Common myeloid progenitor, CD34-positive (primary cell): Measurements from ENCODE around the gene SUSD6.
A peak's percentile ranks its signal among the peaks of the same experiment; 100 is the strongest.

Experiments used
- CTCF ChIA-PET: fragments of 350-600 bp; sonication (Branson Sonifier 250); formaldehyde crosslinking; loops from one replicate; lab custom pipeline; 2021; ENCODE audit warnings: antibody characterized with exemption; lab: Charles Lee
- POLR2A ChIA-PET: fragments of 350-600 bp; sonication (Branson Sonifier 250); formaldehyde crosslinking; loops from one replicate; lab custom pipeline; 2021; ENCODE audit warnings: antibody characterized with exemption; lab: Charles Lee
- DNase-seq, 3 donors: peaks; one replicate each; pipeline versions ENCODE4 v3.0.0 to v3.0.0-alpha.2; 2013
- H3K27ac ChIP-seq, 2 experiments: 1 replicate in 1 of 2; 2 replicates in 1 of 2; pipeline ENCODE4 v1.7.0; 2013; ENCODE audit warnings: inconsistent platforms in 2 of 2, low read length in 2 of 2, mild to moderate bottlenecking in 2 of 2, low read depth in 1 of 2, moderate library complexity in 1 of 2; ENCODE audit not compliant: severe bottlenecking in 2 of 2, insufficient read depth in 1 of 2, poor library complexity in 1 of 2
- H3K27me3 ChIP-seq, 5 experiments: replicated peaks in 2 of 5; 1 replicate in 3 of 5; 2 replicates in 2 of 5; pipeline versions ENCODE4 v1.6.1 to v1.7.0; 2013; ENCODE audit warnings: low read length in 4 of 5, mild to moderate bottlenecking in 2 of 5, moderate library complexity in 2 of 5, inconsistent platforms in 1 of 5; ENCODE audit not compliant: insufficient read depth in 5 of 5, control insufficient read depth in 4 of 5
- H3K36me3 ChIP-seq, 4 experiments: 1 replicate in 2 of 4; 2 replicates in 2 of 4; pipeline versions ENCODE4 v1.6.1 to v1.7.0; 2013; ENCODE audit warnings: low read length in 3 of 4, control low read depth in 1 of 4, mild to moderate bottlenecking in 1 of 4; ENCODE audit not compliant: control insufficient read depth in 4 of 4, insufficient read depth in 4 of 4
- H3K4me1 ChIP-seq, 4 experiments: 1 replicate in 3 of 4; 2 replicates in 1 of 4; pipeline versions ENCODE4 v1.6.1 to v1.7.1; 2013; ENCODE audit warnings: low read length in 3 of 4, mild to moderate bottlenecking in 3 of 4, control low read depth in 1 of 4, inconsistent platforms in 1 of 4, moderate library complexity in 1 of 4; ENCODE audit not compliant: control insufficient read depth in 4 of 4, insufficient read depth in 4 of 4; ENCODE audit errors: control extremely low read depth in 1 of 4
- H3K4me3 ChIP-seq, 7 experiments: 1 replicate in 4 of 7; 2 replicates in 3 of 7; pipeline versions ENCODE4 v1.5.1 to v1.7.0; 2013; ENCODE audit warnings: mild to moderate bottlenecking in 7 of 7, low read length in 6 of 7, moderate library complexity in 6 of 7, inconsistent platforms in 2 of 7, low read depth in 2 of 7, control low read depth in 1 of 7; ENCODE audit not compliant: insufficient read depth in 4 of 7, control insufficient read depth in 1 of 7; ENCODE audit errors: extremely low read depth in 1 of 7
- H3K9me3 ChIP-seq, 5 experiments: 1 replicate in 4 of 5; 2 replicates in 1 of 5; pipeline versions ENCODE4 v1.6.1 to v1.7.1; 2013; ENCODE audit warnings: low read length in 4 of 5, mild to moderate bottlenecking in 2 of 5, inconsistent platforms in 1 of 5, low read depth in 1 of 5, moderate library complexity in 1 of 5; ENCODE audit not compliant: control insufficient read depth in 4 of 5, insufficient read depth in 2 of 5; ENCODE audit errors: control extremely low read depth in 1 of 5
- WGBS: methylation state at CpG from one replicate; pipeline ENCODE4 v1.1.5; 2013; ENCODE audit not compliant: insufficient coverage; 5-methylcytosine and 5-hydroxymethylcytosine counted together

Gene SUSD6

DNA sequence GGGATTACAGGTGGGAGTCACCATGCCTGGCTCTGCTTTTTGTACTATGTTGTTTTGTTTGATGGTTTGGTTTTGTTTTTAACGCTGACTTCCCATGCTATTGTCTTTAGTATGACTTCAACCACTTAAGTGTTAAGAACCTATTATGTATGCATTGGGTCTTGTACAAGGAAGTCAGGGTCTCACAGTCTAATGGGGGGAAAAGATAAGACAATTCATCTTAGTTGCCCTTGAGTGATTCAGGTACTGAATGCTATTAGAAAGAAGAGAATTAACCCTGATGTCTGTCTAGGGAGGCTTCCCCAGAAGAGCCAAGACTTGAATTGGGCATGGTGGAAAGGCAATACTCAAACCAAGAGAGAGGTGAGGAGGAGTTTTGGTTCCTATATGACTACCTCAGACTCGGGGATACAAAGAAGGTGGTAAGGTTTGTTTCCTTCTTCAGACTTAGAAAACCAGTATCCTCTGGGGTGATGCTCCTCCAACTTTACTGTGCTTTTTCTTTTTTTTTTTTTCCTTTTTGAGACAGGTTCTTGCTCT is 64.6 kb downstream of the SUSD6 start:
- Histone ChIP-seq H3K4me3 (no peak overlapping the region), H3K27ac (no peak overlapping the region), H3K4me1 (peaks cover 17 to 48% (median 32%) of the 10 kb centered on the region in 4 experiments), H3K27me3 (no peaks in the 10 kb centered on the region), H3K36me3 (peaks cover 0 to 8% (median 5%) of the 10 kb centered on the region in 4 experiments), H3K9me3 (no peaks in the 10 kb centered on the region)
- CTCF ChIA-PET: interaction anchor here (2.2 kb wide), 1 partner anchor 13 kb away, joined by 9 read pairs; no protein-coding TSS in a partner anchor
- DNase-seq: no peak
- 83% methylated on average over 1 of the region's 2 CpGs for WGBS
- POLR2A ChIA-PET: no interaction called here

DNA sequence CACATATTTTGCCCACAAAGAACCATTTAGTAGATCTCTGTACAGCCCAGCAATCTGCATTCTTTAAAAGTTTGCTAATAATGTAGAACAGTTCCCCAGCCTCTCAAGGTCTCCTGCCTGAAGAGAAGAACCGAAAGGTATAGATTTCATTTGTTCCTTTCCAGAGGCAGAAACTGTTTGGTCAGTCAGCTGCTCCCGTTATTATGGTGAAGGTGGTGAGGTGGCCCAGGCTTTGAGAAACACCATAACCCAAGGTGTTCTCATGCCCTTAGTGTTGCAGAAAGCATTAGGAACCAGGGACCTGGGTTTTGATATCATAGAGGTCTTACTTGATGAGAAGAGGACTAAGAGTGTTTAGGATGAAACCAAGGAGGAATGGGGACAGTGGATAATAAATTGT is 65.3 kb downstream of the SUSD6 start:
- H3K27ac ChIP-seq: no peak overlapping the region
- ChIA-PET CTCF (interaction anchor here (1.0 kb wide), 1 partner anchor 45 kb away, joined by 4 read pairs; no protein-coding TSS in a partner anchor), POLR2A (no interaction called here)

DNA sequence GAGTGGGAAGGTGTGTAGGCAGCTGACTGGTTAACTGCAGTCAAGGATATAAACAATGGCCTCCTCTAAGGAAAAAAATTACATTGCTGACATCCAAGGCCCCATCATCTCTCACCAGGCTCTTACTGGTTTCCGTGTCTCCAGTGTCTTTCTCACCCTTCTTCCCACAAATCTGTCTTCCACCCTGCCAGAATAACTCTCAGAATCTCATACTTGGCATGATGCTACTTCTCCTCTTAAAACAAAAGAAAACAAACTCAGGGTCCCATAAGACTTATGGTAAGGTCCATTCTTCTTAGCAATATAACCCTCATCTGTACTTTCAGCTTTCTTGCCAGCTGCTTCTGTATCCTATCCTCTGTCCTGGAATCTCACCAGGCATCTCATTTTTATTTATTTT is 68.9 kb downstream of the SUSD6 start:
- peaks cover 14 to 49% (median 29%) of the 10 kb centered on the region in 4 experiments for H3K4me1 ChIP-seq
- WGBS: no CpG with 5 or more reads among the region's 1 CpG

More for the DNA sequence above, 65.3 kb downstream of the SUSD6 start:
- no peak for DNase-seq
- Histone ChIP-seq H3K4me3 (no peak overlapping the region), H3K4me1 (peaks cover 21 to 50% (median 34%) of the 10 kb centered on the region in 4 experiments), H3K36me3 (peaks cover 0 to 6% (median 4%) of the 10 kb centered on the region in 4 experiments), H3K27me3 (no peaks in the 10 kb centered on the region), H3K9me3 (no peaks in the 10 kb centered on the region)
- 88% methylated on average over 1 of the region's 2 CpGs for WGBS

DNA sequence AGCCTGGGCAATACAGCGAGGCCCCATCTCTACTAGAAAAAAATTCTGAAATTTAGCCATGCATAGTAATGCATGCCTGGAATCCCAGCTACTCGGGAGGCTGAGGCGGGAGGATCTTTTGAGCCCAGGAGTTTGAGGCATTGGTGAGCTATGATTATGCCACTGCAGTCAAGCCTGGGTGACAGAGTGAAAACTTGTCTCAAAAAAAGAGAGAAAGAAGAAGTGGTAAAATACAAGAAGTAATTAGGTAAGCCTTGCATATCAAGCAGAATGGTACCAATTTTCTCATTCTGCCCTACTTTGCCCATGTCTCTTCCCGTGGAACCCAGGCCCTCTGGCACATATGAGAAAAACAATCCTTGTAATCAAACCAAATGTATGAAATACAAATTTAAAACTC is 70.7 kb downstream of the SUSD6 start:
- peaks cover 10 to 43% (median 30%) of the 10 kb centered on the region in 4 experiments for H3K4me1 ChIP-seq
- ChIA-PET CTCF (no interaction called here), POLR2A (no interaction called here)
- no peaks in the 10 kb centered on the region for H3K27me3 ChIP-seq
- H3K36me3 ChIP-seq: no peaks in the 10 kb centered on the region
- no peak overlapping the region for H3K4me3 ChIP-seq
- peak overlapping the region in 1 of 2 experiments; percentile 3 for H3K27ac ChIP-seq
- WGBS: 94% methylated on average over 4 of the region's 4 CpGs
- H3K9me3 ChIP-seq: no peaks in the 10 kb centered on the region
- DNase-seq: peak in 1 of 3 donors; percentile 57

More for the DNA sequence above, 68.9 kb downstream of the SUSD6 start:
- no peak for DNase-seq
- Histone ChIP-seq H3K27me3 (no peaks in the 10 kb centered on the region), H3K9me3 (no peaks in the 10 kb centered on the region), H3K27ac (peak overlapping the region in 1 of 2 experiments; percentile 12), H3K36me3 (peaks cover 0 to 6% (median 2%) of the 10 kb centered on the region in 4 experiments), H3K4me3 (no peak overlapping the region)
- CTCF ChIA-PET: no interaction called here
- POLR2A ChIA-PET: no interaction called here

DNA sequence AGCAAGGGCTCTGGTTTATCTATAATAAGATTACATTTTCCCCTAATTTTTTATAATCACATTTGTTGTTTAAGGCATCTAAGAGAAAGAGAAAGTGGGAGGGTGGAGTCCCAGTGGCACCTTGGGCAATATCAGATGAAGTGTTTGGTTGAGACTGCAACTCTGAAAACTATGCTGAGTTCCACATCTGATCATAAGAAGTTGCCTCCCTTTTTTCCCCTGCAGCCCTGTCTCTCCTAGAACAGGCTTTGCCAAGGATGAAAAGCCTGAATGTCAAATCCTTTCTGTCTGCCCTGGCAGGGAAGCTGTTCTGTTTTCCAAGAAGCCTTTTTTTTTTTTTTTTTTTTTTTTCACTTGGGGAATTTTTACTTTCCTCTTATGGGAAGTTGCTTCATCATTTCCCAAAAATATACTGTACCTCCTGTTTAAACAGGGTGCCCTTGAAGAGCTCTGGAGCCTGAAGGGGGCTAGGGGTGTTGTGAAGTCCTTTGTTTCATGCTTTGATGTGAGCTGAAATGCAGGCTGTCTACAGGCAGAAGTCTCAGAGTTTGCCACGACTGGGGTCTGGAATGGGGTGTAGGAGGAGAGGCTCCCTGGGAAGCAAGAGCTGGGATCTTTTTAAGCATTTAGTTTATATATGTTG is 71.3 kb downstream of the SUSD6 start:
- CTCF ChIA-PET: interaction anchor here (1.1 to 1.7 kb wide), 2 partner anchors 8 to 16 kb away, joined by 4 read pairs; no protein-coding TSS in a partner anchor
- Histone ChIP-seq H3K4me1 (peaks cover 10 to 45% (median 31%) of the 10 kb centered on the region in 4 experiments), H3K9me3 (no peaks in the 10 kb centered on the region), H3K36me3 (no peaks in the 10 kb centered on the region), H3K27ac (no peak overlapping the region), H3K27me3 (no peaks in the 10 kb centered on the region), H3K4me3 (no peak overlapping the region)
- POLR2A ChIA-PET: no interaction called here
- DNase-seq: peak in 2 of 3 donors; percentile 73 to 77
- WGBS: 80% methylated on average over 1 of the region's 1 CpG

DNA sequence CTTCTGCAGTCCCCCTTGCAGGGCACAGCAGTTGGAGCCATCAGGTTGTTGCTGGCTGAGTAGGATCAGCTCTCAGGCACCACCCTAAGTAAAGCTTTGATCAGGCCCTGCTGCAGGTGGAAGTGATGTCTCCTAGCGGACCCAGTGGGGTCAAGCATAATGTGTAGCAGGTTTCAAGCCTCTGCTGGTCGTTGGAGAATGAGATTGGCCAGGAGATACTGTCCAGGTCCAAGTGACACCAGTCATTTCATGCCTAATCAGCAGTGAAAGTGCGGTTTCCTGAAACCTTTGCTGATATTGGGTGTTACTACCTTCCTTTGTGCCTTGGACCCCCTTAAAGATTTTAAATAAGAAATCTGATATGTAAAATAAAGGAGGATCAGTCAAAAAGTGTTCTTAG is 72.6 kb downstream of the SUSD6 start:
- Histone ChIP-seq H3K4me3 (no peak overlapping the region), H3K4me1 (peaks cover 10 to 50% (median 33%) of the 10 kb centered on the region in 4 experiments), H3K9me3 (no peaks in the 10 kb centered on the region), H3K27ac (no peak overlapping the region), H3K36me3 (peaks cover 0 to 8% (median 2%) of the 10 kb centered on the region in 4 experiments), H3K27me3 (no peaks in the 10 kb centered on the region)
- ChIA-PET POLR2A (interaction anchor here (1.0 kb wide), 1 partner anchor 27 kb away, joined by 4 read pairs; no protein-coding TSS in a partner anchor), CTCF (interaction anchor here (1.0 to 1.7 kb wide), 4 partner anchors 9 to 19 kb away, joined by 3 to 4 read pairs (median 3); no protein-coding TSS in a partner anchor)
- DNase-seq: no peak
- WGBS: 73% methylated on average over 3 of the region's 3 CpGs
